CD4-positive, alpha-beta T cell treated with Interleukin-15 for 1 hour (primary cell): Measurements from ENCODE around the gene KISS1R.

Experiments
- DNase-seq: peaks from one replicate; pipeline ENCODE4 v3.0.0-alpha.2; 2020

KISS1R gene

GRCh38 chr19:900302-901111 is 16.6 kb upstream of the KISS1R start:
- DNase-seq = peak; percentile 54

- DNase-seq = no peak
These were observed 15.7 kb upstream of the KISS1R start for GRCh38 chr19:901216-902092.

- no peak for DNase-seq
These were observed 15.1 kb upstream of the KISS1R start for GRCh38 chr19:902093-902370.

GRCh38 chr19:902446-903226 is 14.5 kb upstream of the KISS1R start:
- DNase-seq = no peak

GRCh38 chr19:903266-903797 is 13.8 kb upstream of the KISS1R start:
- no peak for DNase-seq

GRCh38 chr19:904545-904944 is 12.6 kb upstream of the KISS1R start:
- DNase-seq = no peak

- peak; percentile 46 for DNase-seq
These were observed 10.7 kb upstream of the KISS1R start for GRCh38 chr19:906480-906879.

GRCh38 chr19:907183-907853 is 9.8 kb upstream of the KISS1R start:
- DNase-seq = peak; percentile 80

- no peak for DNase-seq
These were observed 5.7 kb upstream of the KISS1R start for GRCh38 chr19:911197-912033.

GRCh38 chr19:912181-913079 is 4.7 kb upstream of the KISS1R start:
- DNase-seq = peak; percentile 56

- DNase-seq = peak; percentile 86
These were observed 3.9 kb upstream of the KISS1R start, which contains the start of gene R3HDM4 for GRCh38 chr19:913080-913748. R3HDM4 (minus strand) TSS chr19:913219; CDS start chr19:913157, 62 bp downstream.

GRCh38 chr19:916645-917322 is 349 bp upstream of the KISS1R start:
- DNase-seq = no peak

- no peak for DNase-seq
These were observed 962 bp downstream of the KISS1R start for GRCh38 chr19:918152-918437.

GRCh38 chr19:918481-919198 is 1.5 kb downstream of the KISS1R start:
- no peak for DNase-seq

GRCh38 chr19:919199-920050 is 2.3 kb downstream of the KISS1R start:
- peak; percentile 41 for DNase-seq

GRCh38 chr19:920051-920864 is 3.1 kb downstream of the KISS1R start:
- peak; percentile 80 for DNase-seq

- no peak for DNase-seq
These were observed 7.5 kb downstream of the KISS1R start for GRCh38 chr19:924553-925086.
